WTC11 (cell line): ENCODE results near the gene FRA10AC1. TPM values are rescaled to one million over a fixed set of nuclear protein-coding genes. Genes with fewer than 3 reads are reported as not detected.

ENCODE experiments used
- ATAC-seq: fragments of 200-7000 bp; cut with Tn5 transposase; 2 replicates; pipeline ENCODE4 v1.10.0; 2021; ENCODE audit warnings: mild to moderate bottlenecking, moderate library complexity
- CTCF ChIA-PET: fragments of 300-600 bp; sonication (Branson Sonifier 250); formaldehyde crosslinking; loops from one replicate; lab custom pipeline; 2021; ENCODE audit warnings: antibody characterized with exemption; lab: Charles Lee
- POLR2A ChIA-PET: fragments of 350-600 bp; sonication (Branson Sonifier 250); formaldehyde crosslinking; loops from one replicate; lab custom pipeline; 2021; ENCODE audit warnings: antibody characterized with exemption; lab: Charles Lee
- DNase-seq: peaks from one replicate; pipeline ENCODE4 v3.0.0; 2021; ENCODE audit warnings: low spot score
- H3K27ac Mint-ChIP-seq: 2 replicates; pipeline ENCODE4 v1.8.0; 2021; ENCODE audit warnings: mixed read lengths
- H3K27me3 Mint-ChIP-seq: 2 replicates; pipeline ENCODE4 v1.8.0; 2021; ENCODE audit warnings: low read depth, mild to moderate bottlenecking, moderate library complexity, mixed read lengths
- H3K36me3 Mint-ChIP-seq: 2 replicates; pipeline ENCODE4 v1.8.0; 2021; ENCODE audit warnings: mixed read lengths
- H3K4me1 Mint-ChIP-seq: 2 replicates; pipeline ENCODE4 v1.8.0; 2022; ENCODE audit warnings: mixed read lengths
- H3K4me3 Mint-ChIP-seq: 2 replicates; pipeline ENCODE4 v1.8.0; 2021; ENCODE audit warnings: mild to moderate bottlenecking, moderate library complexity, mixed read lengths
- H3K9me3 Mint-ChIP-seq: 2 replicates; pipeline ENCODE4 v1.8.0; 2021; ENCODE audit warnings: mixed read lengths
- CREB1 ChIP-seq: sonication (generic); formaldehyde crosslinking; IDR thresholded peaks from 2 replicates; pipeline ENCODE4 v1.8.0; 2023; ENCODE audit warnings: mild to moderate bottlenecking, missing genetic modification reagents
- ELF4 ChIP-seq: sonication (generic); formaldehyde crosslinking; IDR thresholded peaks from 2 replicates; pipeline ENCODE4 v1.8.1; 2022; ENCODE audit warnings: low read depth, mild to moderate bottlenecking, moderate library complexity, missing genetic modification reagents
- FOXP1 ChIP-seq: sonication (generic); formaldehyde crosslinking; IDR thresholded peaks from 2 replicates; pipeline ENCODE4 v1.8.0; 2022; ENCODE audit warnings: missing genetic modification reagents, mild to moderate bottlenecking, moderate library complexity, borderline replicate concordance
- GRHL2 ChIP-seq: fragments of 250-450 bp; sonication (Bioruptor Pico); IDR thresholded peaks from 2 replicates; pipeline ENCODE4 v1.8.0; 2022; ENCODE audit warnings: mild to moderate bottlenecking, moderate library complexity; ENCODE audit not compliant: insufficient replicate concordance, severe bottlenecking
- JAZF1 ChIP-seq: fragments of 250-450 bp; sonication (Bioruptor Pico); IDR thresholded peaks from 2 replicates; pipeline ENCODE4 v1.9.0; 2021; ENCODE audit warnings: moderate library complexity, mild to moderate bottlenecking, inconsistent platforms
- SMAD4 ChIP-seq: sonication (generic); formaldehyde crosslinking; IDR thresholded peaks from 2 replicates; pipeline ENCODE4 v1.8.0; 2022; ENCODE audit warnings: mild to moderate bottlenecking, missing genetic modification reagents
- TCF7 ChIP-seq: sonication (generic); formaldehyde crosslinking; IDR thresholded peaks from 2 replicates; pipeline ENCODE4 v1.8.0; 2022; ENCODE audit warnings: mild to moderate bottlenecking, low read depth, missing genetic modification reagents, moderate library complexity
- TEAD4 ChIP-seq: sonication (generic); formaldehyde crosslinking; IDR thresholded peaks from 2 replicates; pipeline ENCODE4 v1.8.0; 2022; ENCODE audit warnings: mild to moderate bottlenecking, missing genetic modification reagents
- total RNA-seq: library from RNA; stranded (reverse); gene quantifications from 3 replicates; pipeline ENCODE4 v1.2.3, GENCODE V29; 2021
- TF ChIP-seq, protein P1 (sequence below): fragments of 200-600 bp; IDR thresholded peaks from 2 replicates; pipeline ENCODE4 v1.8.0; 2022; ENCODE audit warnings: antibody characterized with exemption
- TF ChIP-seq, protein P2 (sequence below): fragments of 250-450 bp; sonication (Bioruptor Pico); IDR thresholded peaks from 2 replicates; pipeline ENCODE4 v2.1.2; 2022; ENCODE audit warnings: mild to moderate bottlenecking, moderate library complexity
- TF ChIP-seq, protein P3 (sequence below): sonication (generic); formaldehyde crosslinking; IDR thresholded peaks from 2 replicates; pipeline ENCODE4 v1.8.0; 2023; ENCODE audit warnings: mild to moderate bottlenecking, missing genetic modification reagents
- TF ChIP-seq, protein P4 (sequence below): fragments of 250-450 bp; sonication (Bioruptor Pico); conservative IDR thresholded peaks from 2 replicates; pipeline ENCODE4 v1.9.0; 2021; ENCODE audit warnings: mild to moderate bottlenecking

FRA10AC1 gene
- total RNA-seq, 1 experiment from 2014 or later: 14.1 TPM

DNA sequence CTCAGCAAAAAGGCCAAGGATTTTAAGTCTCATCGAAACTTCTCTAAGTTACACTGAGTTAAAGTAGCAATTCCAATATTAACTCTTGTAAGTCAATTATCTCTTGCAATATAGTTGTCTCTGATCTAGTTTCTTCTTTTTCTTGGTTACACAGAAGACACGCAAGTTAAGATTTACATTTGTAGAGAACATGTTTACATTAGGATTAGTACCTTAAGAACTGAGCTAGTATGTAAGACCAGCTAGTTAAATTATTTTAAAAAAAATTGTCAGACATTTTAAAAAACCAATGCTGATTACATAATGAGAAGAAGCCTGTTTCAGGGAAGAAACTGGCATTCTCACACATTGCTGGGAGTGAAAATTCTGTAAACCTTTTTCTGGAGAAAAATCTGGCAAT, 31.4 kb downstream of the FRA10AC1 start:
- TF ChIP-seq, protein P1, sequence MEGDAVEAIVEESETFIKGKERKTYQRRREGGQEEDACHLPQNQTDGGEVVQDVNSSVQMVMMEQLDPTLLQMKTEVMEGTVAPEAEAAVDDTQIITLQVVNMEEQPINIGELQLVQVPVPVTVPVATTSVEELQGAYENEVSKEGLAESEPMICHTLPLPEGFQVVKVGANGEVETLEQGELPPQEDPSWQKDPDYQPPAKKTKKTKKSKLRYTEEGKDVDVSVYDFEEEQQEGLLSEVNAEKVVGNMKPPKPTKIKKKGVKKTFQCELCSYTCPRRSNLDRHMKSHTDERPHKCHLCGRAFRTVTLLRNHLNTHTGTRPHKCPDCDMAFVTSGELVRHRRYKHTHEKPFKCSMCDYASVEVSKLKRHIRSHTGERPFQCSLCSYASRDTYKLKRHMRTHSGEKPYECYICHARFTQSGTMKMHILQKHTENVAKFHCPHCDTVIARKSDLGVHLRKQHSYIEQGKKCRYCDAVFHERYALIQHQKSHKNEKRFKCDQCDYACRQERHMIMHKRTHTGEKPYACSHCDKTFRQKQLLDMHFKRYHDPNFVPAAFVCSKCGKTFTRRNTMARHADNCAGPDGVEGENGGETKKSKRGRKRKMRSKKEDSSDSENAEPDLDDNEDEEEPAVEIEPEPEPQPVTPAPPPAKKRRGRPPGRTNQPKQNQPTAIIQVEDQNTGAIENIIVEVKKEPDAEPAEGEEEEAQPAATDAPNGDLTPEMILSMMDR: no peak
- TF ChIP-seq SMAD4 (no peak), FOXP1 (CRISPR knock-in tag) (no peak), TCF7 (no peak), CREB1 (CRISPR knock-in tag) (no peak)
- TF ChIP-seq, protein P2, sequence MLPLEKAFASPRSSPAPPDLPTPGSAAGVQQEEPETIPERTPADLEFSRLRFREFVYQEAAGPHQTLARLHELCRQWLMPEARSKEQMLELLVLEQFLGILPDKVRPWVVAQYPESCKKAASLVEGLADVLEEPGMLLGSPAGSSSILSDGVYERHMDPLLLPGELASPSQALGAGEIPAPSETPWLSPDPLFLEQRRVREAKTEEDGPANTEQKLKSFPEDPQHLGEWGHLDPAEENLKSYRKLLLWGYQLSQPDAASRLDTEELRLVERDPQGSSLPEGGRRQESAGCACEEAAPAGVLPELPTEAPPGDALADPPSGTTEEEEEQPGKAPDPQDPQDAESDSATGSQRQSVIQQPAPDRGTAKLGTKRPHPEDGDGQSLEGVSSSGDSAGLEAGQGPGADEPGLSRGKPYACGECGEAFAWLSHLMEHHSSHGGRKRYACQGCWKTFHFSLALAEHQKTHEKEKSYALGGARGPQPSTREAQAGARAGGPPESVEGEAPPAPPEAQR (CRISPR knock-in tag): no peak
- no peak overlapping the region for H3K27ac Mint-ChIP-seq
- peaks cover 23% of the 10 kb centered on the region for H3K36me3 Mint-ChIP-seq
- H3K9me3 Mint-ChIP-seq: no peaks in the 10 kb centered on the region
- CTCF ChIA-PET: interaction anchor here (0.7 to 1.3 kb wide), 2 partner anchors 116 to 246 kb away, joined by 3 to 4 read pairs; no protein-coding TSS in a partner anchor
- no peaks in the 10 kb centered on the region for H3K4me1 Mint-ChIP-seq
- no peaks in the 10 kb centered on the region for H3K27me3 Mint-ChIP-seq
- no peak for ATAC-seq
- POLR2A ChIA-PET: no interaction called here
- no peak overlapping the region for H3K4me3 Mint-ChIP-seq
- no peak for DNase-seq

DNA sequence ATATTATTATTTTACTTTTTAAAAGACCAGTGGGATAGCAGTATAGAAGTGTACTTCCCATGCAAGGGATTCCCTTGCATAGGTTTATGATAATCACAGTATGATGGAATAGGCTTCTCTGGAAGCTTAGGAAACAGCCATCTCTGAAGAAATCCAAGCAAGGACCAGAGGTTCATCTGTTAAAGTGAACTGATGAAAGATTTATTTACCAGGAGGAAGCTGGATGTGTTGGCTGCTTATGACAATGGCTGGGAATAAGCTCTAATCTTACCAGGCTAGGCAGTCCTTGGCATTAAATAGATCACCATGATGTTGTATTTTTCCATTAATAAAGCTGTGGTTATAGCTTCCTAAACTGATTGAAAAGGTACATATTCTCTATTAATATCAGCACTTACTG, 32.0 kb downstream of the FRA10AC1 start:
- ChIA-PET POLR2A (no interaction called here), CTCF (interaction anchor here (1.3 kb wide), 1 partner anchor 246 kb away, joined by 3 read pairs; no protein-coding TSS in a partner anchor)
- Mint-ChIP-seq H3K4me1 (no peaks in the 10 kb centered on the region), H3K36me3 (peaks cover 21% of the 10 kb centered on the region), H3K27ac (no peak overlapping the region), H3K4me3 (no peak overlapping the region), H3K27me3 (no peaks in the 10 kb centered on the region), H3K9me3 (no peaks in the 10 kb centered on the region)
- DNase-seq (no peak), ATAC-seq (no peak)
- TF ChIP-seq FOXP1 (CRISPR knock-in tag): no peak
- TF ChIP-seq CREB1 (CRISPR knock-in tag): no peak
- TF ChIP-seq, protein P3, sequence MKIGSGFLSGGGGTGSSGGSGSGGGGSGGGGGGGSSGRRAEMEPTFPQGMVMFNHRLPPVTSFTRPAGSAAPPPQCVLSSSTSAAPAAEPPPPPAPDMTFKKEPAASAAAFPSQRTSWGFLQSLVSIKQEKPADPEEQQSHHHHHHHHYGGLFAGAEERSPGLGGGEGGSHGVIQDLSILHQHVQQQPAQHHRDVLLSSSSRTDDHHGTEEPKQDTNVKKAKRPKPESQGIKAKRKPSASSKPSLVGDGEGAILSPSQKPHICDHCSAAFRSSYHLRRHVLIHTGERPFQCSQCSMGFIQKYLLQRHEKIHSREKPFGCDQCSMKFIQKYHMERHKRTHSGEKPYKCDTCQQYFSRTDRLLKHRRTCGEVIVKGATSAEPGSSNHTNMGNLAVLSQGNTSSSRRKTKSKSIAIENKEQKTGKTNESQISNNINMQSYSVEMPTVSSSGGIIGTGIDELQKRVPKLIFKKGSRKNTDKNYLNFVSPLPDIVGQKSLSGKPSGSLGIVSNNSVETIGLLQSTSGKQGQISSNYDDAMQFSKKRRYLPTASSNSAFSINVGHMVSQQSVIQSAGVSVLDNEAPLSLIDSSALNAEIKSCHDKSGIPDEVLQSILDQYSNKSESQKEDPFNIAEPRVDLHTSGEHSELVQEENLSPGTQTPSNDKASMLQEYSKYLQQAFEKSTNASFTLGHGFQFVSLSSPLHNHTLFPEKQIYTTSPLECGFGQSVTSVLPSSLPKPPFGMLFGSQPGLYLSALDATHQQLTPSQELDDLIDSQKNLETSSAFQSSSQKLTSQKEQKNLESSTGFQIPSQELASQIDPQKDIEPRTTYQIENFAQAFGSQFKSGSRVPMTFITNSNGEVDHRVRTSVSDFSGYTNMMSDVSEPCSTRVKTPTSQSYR (CRISPR knock-in tag): no peak
- TF ChIP-seq, protein P4, sequence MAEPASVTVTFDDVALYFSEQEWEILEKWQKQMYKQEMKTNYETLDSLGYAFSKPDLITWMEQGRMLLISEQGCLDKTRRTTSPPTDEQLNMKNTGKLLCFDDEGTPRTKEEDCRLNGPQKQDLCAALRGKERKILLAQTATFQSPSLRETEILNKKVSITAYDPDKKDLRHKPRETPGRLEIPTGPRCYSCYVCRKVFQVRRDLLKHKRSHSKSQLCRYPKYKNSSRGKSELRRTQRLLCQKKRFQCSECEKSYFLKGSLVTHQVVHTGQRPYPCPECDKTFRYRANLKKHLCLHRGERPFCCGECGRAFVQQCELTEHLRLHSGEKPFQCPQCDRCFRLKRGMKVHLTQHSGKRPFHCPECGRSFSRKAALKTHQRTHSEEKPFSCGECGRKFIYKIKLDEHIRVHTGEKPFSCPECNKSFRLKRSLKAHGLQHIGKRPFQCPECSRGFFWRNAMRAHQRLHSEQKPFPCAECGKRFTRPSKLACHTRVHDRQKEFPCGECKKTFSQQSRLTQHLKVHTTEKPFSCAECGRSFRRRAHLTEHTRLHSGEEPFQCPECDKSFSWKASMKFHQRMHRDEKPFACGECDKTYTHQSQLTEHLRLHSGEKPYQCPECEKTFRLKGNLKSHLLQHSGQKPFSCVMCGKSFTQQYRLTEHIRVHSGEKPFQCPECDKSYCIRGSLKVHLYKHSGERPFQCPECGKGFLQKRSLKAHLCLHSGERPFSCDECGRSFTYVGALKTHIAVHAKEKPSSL (CRISPR knock-in tag): no peak

DNA sequence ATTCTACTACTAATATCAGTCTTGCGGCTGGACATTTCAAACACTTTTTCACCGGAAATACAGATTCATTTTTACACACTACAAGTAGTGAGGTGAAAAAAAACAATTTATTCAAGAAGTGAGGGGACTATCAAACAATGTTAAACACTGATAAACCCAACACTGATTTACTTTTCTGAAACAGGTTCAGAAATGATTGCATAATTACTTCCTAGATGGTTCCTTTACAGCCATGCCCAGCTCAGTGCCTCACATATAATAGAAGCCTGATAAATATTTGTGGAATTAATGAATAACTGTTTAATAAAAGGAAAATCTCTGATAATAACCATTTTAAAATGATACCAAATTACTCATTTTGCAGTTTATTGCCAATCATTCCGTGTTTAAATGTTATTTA, 34.6 kb downstream of the FRA10AC1 start:
- no peaks in the 10 kb centered on the region for H3K27me3 Mint-ChIP-seq
- H3K9me3 Mint-ChIP-seq: no peaks in the 10 kb centered on the region
- CTCF ChIA-PET: no interaction called here
- no peak overlapping the region for H3K4me3 Mint-ChIP-seq
- no peak overlapping the region for H3K27ac Mint-ChIP-seq
- TF ChIP-seq JAZF1 (CRISPR knock-in tag): no peak
- TF ChIP-seq ELF4 (CRISPR knock-in tag): no peak
- no peak for TF ChIP-seq GRHL2 (CRISPR knock-in tag)
- no peak for TF ChIP-seq TEAD4 (CRISPR knock-in tag)
- TF ChIP-seq, all 79 proteins: peak for 0
- POLR2A ChIA-PET: no interaction called here
- Mint-ChIP-seq H3K4me1 (no peaks in the 10 kb centered on the region), H3K36me3 (peaks cover 16% of the 10 kb centered on the region)
- ATAC-seq (no peak), DNase-seq (no peak)
